ENCODE results near the gene MTARC2.

Gene MTARC2

GRCh38 chr1:220785166-220786056 is 37.3 kb downstream of the MTARC2 start:
- Mint-ChIP-seq H3K9me3 (no peaks in the 10 kb centered on the region), H3K36me3 (ENCODE audit: low read depth) (peaks cover 13% of the 10 kb centered on the region), H3K4me1 (peaks cover 34% of the 10 kb centered on the region), H3K4me3 (peak overlapping the region; percentile 79), H3K27ac (peak overlapping the region; percentile 5), H3K27me3 (ENCODE audit: low read depth, poor library complexity) (peaks cover 25% of the 10 kb centered on the region)
- DNase-seq = no peak
- TF ChIP-seq, protein P1, sequence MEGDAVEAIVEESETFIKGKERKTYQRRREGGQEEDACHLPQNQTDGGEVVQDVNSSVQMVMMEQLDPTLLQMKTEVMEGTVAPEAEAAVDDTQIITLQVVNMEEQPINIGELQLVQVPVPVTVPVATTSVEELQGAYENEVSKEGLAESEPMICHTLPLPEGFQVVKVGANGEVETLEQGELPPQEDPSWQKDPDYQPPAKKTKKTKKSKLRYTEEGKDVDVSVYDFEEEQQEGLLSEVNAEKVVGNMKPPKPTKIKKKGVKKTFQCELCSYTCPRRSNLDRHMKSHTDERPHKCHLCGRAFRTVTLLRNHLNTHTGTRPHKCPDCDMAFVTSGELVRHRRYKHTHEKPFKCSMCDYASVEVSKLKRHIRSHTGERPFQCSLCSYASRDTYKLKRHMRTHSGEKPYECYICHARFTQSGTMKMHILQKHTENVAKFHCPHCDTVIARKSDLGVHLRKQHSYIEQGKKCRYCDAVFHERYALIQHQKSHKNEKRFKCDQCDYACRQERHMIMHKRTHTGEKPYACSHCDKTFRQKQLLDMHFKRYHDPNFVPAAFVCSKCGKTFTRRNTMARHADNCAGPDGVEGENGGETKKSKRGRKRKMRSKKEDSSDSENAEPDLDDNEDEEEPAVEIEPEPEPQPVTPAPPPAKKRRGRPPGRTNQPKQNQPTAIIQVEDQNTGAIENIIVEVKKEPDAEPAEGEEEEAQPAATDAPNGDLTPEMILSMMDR (IDR thresholded peaks at IDR 0.05) = no peak

GRCh38 chr1:220786057-220786336 is 37.9 kb downstream of the MTARC2 start:
- peaks cover 25% of the 10 kb centered on the region for H3K27me3 Mint-ChIP-seq (ENCODE audit: low read depth, poor library complexity)
- peak overlapping the region; percentile 5 for H3K27ac Mint-ChIP-seq
- peaks cover 34% of the 10 kb centered on the region for H3K4me1 Mint-ChIP-seq
- no peaks in the 10 kb centered on the region for H3K9me3 Mint-ChIP-seq
- peaks cover 13% of the 10 kb centered on the region for H3K36me3 Mint-ChIP-seq (ENCODE audit: low read depth)
- DNase-seq = no peak
- peak overlapping the region; percentile 79 for H3K4me3 Mint-ChIP-seq
- TF ChIP-seq, protein P1 (IDR thresholded peaks at IDR 0.05) = no peak

DNA sequence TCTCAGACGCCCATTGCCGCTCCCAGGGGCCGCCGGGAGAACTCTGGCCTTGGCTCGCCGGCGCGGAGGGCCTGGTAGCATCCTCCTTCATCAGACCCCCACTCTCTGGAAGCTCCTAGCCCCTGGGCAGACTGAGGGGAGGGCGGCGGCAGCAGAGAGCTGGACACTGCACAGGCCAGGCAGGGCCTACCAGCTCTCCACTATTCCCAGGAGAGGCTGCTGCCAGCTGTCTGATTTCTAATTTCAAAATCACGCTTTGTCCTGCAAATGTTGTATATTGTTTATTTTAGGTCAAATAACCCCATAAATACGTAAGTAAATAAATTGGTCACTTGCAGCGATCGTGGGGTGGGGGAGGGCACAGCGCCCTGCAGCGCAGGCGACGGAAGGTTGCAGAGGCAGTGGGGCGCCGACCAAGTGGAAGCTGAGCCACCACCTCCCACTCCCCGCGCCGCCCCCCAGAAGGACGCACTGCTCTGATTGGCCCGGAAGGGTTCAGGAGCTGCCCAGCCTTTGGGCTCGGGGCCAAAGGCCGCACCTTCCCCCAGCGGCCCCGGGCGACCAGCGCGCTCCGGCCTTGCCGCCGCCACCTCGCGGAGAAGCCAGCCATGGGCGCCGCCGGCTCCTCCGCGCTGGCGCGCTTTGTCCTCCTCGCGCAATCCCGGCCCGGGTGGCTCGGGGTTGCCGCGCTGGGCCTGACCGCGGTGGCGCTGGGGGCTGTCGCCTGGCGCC is 38.4 kb downstream of the MTARC2 start, which contains the start of gene MTARC1:
Gene MTARC1 (plus strand): TSS at position 577 of the 732 bp plus-strand sequence. CDS start 32 bp downstream, at position 609.
- H3K4me1 Mint-ChIP-seq = peaks cover 36% of the 10 kb centered on the region
- peaks cover 14% of the 10 kb centered on the region for H3K36me3 Mint-ChIP-seq (ENCODE audit: low read depth)
- DNase-seq = peak; percentile 82
- TF ChIP-seq, protein P1 (IDR thresholded peaks at IDR 0.05) = no peak
- H3K27me3 Mint-ChIP-seq (ENCODE audit: low read depth, poor library complexity) = peaks cover 25% of the 10 kb centered on the region
- no peaks in the 10 kb centered on the region for H3K9me3 Mint-ChIP-seq
- H3K4me3 Mint-ChIP-seq = peak within 1 kb of the TSS; percentile 84
- peak within 1 kb of the TSS; percentile 5 for H3K27ac Mint-ChIP-seq

DNA sequence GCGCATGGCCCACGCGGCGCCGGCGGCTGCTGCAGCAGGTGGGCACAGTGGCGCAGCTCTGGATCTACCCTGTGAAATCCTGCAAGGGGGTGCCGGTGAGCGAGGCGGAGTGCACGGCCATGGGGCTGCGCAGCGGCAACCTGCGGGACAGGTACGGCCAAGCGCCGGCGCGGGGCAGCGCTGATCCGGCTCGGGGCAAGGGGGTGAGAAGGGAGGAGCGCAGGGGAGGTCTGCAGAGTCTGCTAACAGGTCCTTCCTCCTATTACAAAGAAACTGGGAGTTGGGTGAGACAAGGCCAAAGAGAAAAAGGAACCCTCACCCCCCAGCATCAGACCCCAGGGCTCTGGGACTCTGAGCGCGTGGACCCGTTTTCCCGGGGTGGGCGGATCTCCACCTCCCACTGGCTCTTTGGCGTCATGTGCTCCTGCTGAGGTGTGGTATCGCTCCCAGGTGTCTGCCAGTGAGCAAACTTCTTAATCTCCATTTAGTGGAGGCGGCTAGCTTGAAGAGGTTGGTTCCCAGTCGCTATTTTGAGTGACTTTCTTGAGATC is 39.0 kb downstream of the MTARC2 start:
- H3K27me3 Mint-ChIP-seq (ENCODE audit: low read depth, poor library complexity) = peaks cover 22% of the 10 kb centered on the region
- H3K4me3 Mint-ChIP-seq = peak overlapping the region; percentile 84
- no peaks in the 10 kb centered on the region for H3K9me3 Mint-ChIP-seq
- H3K36me3 Mint-ChIP-seq (ENCODE audit: low read depth) = peaks cover 18% of the 10 kb centered on the region
- DNase-seq = no peak
- no peak overlapping the region for H3K27ac Mint-ChIP-seq
- peaks cover 42% of the 10 kb centered on the region for H3K4me1 Mint-ChIP-seq
- TF ChIP-seq, protein P1 (IDR thresholded peaks at IDR 0.05) = no peak

DNA sequence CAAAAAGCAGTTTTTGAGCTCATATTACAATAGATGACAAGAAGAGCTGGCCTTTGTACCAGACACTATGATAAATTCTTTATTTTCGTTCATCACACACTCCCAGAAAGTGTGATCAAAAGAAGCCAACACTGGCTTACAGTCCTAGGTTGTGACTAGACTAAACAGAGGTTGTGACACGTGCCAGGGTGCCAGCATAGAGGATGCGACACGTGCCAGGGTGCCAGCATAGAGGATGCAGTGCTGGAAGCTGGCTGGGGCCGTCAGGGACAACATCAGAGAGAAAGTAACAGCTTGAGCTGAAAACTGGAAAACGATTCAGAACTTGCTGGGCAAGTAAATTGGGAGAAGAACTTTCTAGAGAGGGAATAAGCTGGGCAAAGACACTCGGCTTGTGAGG is 40.8 kb downstream of the MTARC2 start:
- Mint-ChIP-seq H3K4me3 (no peak overlapping the region), H3K9me3 (no peaks in the 10 kb centered on the region), H3K27ac (no peak overlapping the region), H3K27me3 (ENCODE audit: low read depth, poor library complexity) (peaks cover 14% of the 10 kb centered on the region), H3K4me1 (peaks cover 42% of the 10 kb centered on the region), H3K36me3 (ENCODE audit: low read depth) (peaks cover 18% of the 10 kb centered on the region)
- DNase-seq = no peak
- TF ChIP-seq, protein P1 (IDR thresholded peaks at IDR 0.05) = no peak
